RPMI8226 (cell line): ENCODE results near the gene SIX3.

Source experiments
- DNase-seq: peaks from one replicate; pipeline ENCODE4 v3.0.0-alpha.2; 2015

Gene SIX3

DNA sequence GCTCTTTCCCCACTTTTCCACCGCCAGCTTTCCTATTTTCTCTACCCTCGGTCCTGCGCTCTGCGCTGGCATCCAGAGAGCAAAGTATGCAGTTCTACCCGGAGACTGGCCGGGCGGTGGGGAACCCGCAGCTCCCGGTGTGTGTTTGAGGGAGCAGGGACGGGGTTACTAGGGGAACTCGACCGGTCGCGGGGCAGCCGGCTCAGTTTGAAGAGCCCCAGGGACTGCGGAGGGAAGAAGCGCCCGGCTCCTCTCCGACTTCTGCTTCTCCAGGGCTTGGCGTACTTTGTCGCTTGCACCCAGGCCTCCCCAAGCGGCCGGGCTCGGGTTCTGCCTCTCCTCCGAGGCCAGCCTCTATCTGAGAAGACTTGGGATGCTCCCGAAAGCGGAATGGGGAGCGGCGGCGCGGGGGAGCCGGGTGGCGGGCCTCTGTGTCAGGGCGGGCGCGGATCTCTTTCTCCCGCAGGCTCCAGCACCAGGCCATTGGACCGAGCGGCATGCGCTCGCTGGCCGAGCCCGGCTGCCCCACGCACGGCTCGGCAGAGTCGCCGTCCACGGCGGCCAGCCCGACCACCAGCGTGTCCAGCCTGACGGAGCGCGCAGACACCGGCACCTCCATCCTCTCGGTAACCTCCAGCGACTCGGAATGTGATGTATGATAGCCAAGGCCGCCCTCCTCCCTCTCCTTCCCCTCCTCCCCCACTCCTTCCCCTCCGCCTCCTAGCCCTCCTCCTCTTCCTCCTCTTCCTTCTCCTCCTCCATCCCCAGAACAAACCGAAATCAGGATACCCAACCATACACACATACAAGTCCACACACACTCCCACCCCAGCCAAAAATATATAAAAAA is 2.8 kb downstream of the SIX3 start:
- DNase-seq, result no peak

DNA sequence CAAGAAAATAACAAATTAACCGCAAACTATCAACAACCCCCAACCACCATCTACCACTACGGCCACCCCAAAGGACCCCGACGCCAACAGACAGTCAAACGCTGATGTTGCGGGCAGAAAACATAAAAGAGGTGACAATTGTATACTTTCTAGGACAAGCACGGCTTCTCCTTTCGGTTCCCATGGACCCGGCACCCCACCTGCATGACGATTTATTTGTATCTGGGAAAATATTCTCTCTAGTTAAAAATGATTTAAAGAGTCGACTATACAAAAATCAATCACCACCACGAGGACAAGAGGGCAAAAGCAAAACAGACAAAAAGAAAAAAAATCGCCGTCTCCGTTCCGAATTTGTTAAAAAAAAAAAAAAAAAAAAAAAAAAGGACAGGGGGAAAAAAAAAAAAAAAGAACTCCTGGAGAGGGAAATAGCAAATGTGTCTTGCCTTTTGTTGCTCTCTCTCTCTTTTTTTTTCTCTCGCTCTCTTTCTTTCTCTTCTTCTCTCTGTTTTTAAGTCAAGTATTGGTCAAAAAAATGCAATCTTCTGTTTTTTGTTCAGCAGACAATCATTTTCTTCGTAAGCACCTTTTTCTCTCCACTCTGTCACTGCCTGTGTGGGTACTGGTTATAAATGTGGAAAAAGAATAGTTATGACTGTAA is 3.6 kb downstream of the SIX3 start:
- no peak for DNase-seq

DNA sequence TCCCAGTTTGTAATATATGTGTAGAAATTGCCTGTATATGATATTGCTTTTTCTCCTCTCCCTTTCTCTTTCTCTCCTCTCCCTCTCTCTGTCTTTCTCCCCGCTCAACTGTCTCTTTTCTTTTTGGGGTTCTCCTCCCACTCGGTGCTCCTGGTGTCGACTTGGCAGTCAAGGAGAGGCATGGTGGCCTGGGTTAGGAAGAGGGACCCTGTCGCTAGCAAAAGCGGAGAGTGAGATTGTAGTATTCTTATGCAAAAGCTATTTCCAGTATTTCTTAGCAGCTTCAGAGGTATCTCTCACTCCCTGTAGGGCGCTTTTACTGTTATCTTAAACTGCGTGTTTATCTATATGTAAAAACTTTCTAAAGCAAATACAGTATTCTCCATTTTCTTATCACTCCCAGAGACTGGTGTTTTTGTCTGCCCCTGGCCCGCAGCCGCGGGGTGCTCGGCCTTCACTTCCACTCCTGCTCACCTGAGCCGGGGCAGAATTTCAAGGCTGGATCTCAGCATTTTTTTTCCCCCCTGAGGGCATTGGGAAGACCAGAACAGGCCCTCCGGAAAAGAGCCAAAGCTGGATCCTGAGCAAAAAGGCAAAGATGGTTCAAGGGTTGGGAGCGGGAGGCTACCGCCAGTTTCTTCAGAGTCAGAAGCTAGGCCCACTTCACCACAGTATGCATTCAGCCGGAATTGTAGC is 4.3 kb downstream of the SIX3 start:
- DNase-seq, result no peak

DNA sequence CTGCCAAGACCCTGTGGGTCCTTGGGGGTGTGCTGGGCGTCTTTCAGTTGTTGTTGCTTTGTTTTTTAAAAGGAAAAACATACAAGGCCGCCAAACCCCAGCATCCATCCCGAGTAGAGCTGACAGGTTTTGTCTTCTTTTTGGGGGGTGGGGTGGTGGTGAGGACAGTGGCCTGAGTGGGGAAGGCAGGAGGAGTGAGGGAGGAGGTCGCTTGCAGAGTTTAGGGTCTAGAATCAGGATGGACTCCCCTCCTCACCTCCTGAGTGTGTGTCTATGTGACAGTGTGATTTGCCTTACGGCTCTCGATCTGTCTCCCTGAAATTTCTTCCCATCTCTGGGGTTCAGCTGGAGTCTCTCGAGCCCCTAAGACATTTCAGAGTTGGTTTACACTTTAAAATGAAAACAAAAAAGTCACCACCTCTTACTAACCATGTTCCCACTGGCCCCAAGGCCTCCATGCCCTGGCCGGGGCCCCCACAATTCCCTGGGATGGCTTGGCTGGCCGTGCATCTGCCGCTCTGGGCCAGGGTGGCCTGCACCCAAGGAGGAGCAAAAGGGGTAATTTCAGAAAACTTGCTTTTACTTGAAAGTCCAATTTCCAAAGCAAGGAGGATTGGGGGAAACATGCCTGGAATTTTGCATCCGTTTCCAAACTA is 5.0 kb downstream of the SIX3 start:
- DNase-seq, result no peak

DNA sequence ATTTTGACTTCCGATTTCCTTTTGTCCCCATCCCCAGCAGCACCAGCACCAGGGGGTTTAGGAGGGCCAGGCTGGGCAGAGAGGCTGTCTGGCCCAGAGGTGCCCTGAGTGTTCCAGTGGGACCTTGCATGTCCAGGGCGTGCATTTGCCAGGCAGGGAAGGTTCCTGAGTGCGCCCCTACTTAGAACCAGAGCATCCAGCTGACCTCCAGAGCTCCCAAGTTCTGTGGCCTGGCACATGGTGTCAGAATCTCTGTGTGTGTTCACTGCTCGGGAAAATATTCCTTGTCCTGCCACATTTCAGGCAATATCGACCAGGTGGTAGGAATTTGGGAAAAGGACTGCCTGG is 5.5 kb downstream of the SIX3 start:
- DNase-seq, result no peak

DNA sequence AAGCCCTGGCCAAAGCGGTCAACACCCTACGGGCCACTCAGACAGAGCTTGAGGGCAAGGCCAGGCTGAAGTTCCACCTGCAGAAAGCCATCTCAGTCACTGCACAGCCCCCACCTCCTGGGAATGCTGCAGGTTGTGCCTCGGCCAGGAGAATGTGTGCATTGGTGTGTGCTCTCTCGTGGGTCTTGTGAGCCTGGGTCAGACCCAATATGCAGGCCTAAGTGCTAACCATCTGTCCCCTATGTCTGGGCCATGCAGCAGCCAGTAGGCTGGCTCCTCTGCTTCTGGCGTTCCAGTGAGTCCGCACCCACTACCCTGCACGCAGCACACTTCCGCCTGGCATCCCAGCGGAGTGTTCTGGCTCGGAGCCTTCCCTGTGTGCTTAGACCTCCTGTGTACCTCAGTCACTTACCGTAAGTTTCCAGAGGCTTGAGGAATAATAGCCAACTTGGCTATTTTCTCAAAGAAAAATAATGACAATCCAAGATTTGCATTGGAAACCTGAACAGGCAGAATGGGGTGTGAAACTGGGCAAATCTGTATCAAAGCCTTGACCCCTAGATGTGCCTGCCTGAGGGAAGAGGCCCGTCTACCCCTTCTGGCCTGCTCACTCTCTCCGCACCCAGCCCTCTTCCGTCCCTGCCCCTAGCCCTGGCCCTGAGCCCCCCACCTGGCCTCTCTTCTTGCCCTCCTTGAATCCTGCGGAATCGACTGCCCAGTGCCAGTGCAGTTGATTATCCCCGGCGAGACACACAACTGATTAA is 7.2 kb downstream of the SIX3 start:
- no peak for DNase-seq

DNA sequence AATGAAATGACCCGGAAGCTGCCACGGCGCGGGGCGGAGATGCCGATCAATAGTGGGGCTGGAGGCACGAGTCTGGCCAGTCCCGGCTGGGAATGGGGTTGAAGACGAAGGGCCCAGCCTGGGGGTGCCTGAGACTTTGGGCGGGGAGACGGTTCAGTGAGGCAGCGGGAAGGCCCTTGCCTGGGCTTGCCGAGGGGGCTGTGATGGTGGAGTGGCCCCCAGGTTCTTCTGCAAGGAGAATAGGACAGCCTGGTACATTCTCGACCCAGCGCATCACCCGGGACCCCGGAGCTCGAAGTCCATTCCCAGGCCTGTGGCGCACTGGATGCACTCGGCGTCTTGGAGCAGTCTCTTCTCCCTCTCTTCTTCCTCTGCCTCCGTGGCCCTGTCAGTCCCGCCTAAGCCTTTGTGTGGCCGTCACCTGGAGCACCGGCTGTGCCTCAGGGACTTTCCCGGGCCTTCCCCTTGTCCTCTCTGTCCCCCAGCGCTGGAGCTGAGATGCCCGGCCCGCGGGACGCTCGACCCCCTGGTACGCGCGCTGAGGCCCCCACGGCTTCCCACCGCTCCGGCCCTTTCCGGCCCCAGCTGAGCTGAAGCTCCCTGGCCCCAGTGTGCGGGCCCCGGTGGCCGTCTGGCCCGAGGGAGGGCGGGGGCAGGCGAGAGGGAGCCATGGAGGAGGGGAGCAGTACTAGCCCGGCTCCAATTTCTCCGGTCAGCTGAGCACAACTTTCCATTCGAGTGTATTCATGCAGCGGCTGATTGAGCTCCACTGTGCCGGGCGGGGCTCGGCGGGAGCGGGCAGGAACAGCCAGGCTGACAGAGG is 8.0 kb downstream of the SIX3 start:
- DNase-seq, result no peak

DNA sequence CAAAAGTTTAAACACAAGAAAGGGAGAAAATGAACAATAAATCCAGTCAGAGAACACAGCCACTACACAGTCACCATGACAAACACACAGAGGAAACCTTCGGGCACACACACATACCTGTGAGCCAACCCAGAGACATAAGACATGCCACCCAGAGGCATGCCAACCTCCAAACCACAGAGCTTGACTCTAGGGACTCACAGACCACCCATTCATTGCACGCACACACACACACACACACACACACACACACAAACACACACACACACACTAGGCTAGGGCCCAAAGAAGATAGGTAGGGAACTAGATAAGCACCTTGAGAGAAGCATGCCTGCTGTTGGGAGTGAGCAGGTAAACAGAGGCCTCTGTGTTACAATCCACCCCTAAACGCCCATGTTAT is 9.1 kb downstream of the SIX3 start:
- DNase-seq, result no peak

DNA sequence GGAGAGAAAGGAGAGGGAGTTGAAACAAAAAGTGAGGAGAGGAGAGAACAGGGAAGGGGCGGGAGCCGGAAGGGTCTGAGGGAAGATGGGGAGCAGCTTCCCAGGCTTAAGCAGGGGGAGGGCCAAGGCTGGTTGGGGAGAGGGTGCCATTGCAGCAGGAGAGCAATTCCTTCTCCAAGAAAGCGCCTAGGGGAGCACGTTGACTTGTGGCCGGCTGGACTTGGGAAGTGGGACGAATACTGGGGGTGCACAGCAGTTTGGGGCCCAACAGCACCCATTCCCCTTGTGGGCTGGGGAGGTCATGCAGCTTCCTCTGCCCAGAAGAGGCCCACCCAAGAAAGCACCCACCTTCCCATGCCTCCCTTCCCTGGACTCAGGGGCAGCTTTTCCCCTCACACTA is 9.6 kb downstream of the SIX3 start:
- DNase-seq, result no peak

DNA sequence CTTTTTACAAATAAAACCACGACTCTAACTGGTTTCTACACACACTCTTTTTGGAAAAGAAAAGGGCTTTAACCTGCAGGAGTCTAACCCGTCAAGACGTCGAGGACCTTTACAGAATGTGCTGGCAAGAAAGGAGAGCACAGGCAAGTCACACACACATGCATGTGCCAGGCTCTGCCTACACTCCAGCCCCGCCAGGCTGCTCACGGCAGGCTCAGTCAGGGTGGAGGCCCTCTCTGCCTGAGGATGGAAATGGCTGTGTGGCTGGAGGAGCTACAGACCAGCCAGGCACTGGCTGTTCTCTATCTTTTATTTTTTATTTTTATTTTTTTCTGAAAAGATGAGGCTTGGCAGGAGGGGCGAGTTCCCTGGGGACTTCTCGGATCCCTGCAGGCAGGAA is 10.2 kb downstream of the SIX3 start:
- no peak for DNase-seq

DNA sequence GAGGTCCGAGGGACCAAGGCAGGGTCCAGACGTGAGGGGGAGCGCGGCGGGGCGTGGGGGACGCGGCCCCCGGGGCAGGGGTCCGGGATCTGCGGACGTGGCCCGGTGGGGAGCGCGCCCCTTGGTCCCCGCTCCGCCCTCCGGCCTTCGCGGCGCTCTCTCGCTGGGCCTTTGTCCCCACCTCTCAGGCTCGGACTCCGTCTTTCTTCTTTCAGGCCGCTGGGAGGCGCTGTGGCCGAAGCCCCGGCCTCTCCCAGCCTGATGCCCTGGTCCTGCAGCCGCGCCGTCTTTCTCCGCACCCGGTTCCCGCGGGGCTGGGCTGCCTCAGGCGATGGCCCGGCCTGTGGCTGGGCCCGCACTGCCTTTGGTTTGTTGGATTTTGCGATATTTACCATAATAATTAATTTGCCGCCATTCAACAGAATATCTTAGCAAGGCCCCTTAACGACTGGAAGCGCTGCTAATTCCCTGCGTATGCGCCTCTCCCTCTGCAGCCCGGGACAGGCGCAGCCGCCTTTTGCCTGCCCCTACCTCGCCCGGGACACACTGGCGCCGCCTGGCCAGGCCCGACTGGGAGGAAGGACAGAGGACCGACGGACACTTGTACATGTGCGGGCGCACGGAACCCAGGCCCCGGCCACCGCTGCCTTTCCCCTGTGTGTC is 10.8 kb downstream of the SIX3 start:
- peak; percentile 55 for DNase-seq

DNA sequence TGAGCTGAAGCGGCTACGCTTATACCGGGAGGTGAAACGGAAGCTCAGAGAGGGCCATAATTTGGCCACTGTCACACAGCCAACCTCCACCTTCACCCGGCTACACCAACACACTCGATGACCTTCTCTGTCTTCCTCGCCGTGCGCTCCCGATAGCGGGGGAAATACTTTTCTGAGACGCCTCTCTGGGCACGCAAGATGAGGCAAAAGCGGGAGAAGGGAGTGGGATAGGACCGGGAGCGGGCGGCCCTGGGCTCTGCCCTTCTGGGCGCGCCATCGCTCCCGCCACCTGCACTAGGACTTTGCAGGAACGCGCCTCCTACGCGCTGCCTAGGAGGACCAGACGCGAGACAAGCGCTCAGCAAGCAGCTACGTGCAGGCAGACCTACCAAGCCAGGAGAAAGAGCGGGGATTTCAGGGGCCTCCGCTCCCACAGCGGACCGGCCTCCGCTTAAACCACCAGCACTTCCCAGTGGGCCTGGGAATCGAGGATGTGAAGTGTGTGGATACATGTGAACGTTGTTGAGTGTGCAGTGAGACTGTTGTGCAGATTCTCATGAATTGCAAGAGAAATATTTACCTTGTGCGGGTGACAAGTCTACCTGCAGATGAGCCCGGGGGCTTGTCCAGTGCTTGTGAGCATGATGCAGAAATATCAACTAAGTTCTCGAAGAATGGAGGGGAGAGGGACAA is 11.4 kb downstream of the SIX3 start:
- DNase-seq, result no peak

DNA sequence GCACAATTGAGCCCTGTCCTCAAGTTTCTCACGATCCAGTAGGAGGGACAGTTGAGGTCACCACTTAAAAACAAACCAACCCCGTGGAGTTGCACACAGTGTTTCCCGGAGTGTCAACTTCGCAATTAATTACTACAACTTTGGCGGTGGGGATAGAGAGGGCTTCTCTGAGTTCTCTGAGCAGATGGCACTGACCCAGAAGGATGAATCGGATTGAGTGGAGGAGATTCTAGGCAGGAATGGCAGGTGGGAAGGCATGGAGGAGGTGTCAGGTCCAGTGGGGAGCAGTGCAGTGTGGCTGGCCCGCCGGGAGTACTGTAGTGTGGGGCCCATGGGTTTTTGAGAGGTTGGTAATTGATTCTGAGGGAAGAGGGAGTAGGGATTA is 12.0 kb downstream of the SIX3 start:
- no peak for DNase-seq

DNA sequence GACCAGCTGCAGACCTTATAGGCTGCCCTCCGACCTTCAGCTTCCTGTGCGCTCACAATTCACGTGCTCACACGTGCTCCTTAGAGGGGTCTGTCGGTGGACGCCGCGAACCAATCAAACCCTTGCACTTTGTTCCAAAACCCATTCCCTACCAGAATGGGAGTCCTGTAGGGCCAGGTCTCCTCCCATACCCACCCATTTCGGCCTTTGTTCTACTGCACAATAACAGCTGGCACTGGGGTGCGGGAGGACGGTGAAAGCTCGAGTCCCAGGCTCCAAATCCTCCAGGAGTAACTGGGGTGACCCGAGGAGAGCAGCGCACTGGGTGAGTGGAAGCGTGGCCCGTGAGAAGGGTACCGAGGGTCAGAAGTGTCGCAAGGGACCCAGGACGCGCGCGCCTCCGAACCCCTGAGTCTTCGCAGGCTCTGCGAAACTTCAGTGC is 13.0 kb downstream of the SIX3 start:
- DNase-seq, result no peak

DNA sequence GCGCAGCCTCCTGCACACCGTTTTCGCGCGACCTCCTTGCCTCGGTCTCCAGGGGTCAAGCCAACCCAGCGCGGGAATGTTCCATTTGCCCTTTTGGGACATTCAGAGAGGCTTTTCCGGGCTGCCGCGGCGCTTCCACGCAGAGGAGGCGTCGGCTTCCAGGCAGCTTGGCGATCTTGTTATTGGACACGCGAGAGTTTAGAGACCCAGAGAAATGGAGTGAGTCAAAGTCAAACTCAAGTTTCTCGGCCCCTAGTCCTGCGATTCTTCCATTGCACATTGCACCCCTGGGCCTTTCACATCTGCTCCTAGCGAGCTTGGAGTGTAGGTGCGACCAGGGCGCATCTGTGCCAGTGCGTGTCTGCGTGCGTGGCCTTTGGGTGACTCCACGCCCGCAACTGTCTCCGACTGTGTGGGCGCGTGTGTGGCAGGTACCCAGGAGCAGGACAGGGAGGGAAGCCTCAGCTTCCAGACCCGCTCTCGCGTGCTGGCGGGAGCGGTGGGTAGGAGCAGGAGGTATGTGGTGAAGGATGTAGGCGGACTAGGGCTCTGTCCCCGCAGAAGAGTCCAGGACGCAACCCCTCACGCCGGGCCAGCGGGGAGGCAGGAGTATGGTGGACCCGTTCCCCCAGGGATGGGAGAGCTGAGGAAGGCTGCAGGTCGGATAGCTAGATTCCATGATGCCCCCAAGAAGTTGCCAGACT is 13.5 kb downstream of the SIX3 start:
- DNase-seq, result no peak

DNA sequence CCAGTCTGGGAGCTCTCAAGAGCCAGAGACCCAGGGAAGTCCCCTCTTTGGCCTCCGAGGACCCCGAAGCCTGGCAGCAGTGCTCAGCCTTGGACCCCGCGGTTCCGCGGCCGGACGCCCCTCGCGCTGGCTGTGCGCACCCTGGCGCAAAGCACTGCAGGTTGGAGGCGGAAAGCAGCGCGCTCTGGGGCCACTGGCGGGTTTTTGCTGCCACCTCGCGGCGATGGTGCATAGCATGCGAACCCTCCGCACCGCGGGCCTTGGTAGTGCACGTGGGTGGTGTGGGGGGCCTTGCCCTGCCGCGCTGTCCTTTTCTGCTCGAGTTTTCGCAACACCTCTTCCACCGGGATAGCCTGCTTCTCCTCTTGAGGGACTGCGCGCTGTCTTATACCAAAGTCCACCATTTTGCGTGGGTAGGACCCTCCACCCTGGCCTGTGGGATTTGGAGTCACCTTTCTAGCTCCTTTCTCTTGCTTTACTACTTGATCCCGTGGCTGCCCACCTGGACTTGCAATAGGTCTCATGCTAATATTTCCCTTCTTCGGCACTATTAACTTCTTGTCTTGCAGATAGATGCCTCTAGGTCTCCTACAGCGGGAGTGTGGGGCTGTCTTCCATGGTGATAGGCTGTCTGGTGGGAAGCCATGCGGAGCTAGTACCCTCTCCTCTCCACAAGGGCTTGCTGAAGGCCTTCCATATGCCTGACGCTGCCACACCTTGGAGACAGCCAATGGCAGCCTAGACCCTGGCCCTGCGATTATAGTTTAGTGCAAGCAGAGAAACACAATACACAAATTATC is 14.3 kb downstream of the SIX3 start:
- peak; percentile 81 for DNase-seq

DNA sequence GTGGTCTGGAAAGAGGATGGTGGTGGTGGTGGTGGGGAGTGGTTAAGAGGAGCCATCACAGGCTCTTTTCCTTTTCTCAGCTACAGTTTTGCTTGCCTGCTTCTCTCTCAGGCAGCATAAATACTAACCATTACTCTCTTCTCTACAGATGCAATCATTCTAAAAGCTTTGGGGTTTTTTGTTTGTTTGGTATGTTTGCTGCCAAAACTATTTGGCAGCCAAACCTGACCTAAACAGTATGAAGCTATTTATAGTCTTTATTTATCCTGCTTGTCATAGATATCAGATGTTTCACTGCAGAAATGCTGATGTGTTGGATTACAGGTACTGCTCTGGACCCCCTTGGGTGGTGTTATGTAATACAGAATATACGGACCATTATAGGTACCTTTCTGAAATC is 15.3 kb downstream of the SIX3 start:
- no peak for DNase-seq

DNA sequence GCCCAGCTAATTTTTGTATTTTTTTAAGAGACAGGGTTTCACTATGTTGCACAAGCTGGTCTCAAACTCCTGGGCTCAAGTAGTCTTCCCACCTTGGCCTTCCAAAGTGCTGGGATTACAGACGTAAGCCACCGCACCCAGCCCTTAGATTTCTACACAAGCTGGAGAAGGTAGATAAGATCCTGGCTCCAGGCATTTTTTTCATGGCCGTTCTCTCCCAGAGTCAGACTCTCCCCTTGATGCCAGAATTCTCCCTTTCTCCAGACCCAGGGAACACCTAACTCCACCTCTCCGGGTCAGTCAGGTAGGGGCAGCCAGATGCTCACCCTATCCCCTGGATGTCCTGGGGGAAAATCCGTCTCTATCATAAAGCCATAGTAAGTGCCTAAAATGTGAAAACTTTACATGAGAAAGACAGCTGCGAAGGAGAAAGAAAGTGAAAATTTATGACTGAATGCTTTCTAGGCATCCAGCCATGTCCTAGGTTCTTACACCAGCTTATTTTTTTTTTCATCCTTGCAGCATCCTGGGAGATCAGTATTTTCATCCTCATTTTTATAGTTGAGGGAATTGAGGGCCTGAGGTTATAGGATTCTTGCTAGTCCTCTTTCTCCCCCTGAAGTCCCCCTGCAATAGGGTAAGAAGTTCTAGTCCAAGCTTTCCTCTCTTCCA is 16.3 kb downstream of the SIX3 start:
- DNase-seq, result no peak

DNA sequence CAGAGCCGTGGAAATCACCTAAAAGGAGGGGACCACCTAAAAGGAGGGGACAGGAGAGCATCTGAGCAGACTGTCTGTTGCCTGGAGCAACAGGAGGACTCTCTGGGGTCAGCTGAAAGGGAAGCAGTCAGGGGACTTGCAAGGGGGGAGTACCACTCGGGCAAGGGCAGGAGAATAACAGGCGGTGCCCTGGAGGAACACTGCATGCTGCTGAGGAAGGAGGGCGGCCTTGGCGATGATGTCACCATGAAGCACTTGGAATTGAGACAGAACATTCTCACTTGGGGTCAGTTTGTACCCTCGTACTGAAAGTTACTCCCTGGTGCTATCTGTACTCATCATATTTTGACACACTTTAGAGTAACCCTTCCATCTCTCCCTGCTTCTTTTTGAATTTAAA is 18.4 kb downstream of the SIX3 start:
- no peak for DNase-seq
